CD14-positive monocyte (primary cell): ENCODE results near the gene MSTN. TPM values are rescaled to one million over a fixed set of nuclear protein-coding genes. Genes with fewer than 3 reads are reported as not detected.

Experiments used
- DNase-seq, 3 donors: peaks; one replicate each; pipeline ENCODE4 v3.0.0-alpha.2; 2011 to 2022
- H2AFZ ChIP-seq: 2 replicates; pipeline ENCODE4 v1.6.0; 2012; ENCODE audit warnings: mild to moderate bottlenecking, low read depth, low read length, inconsistent platforms; ENCODE audit not compliant: insufficient read depth, poor library complexity, severe bottlenecking
- H3K27ac ChIP-seq, 2 donors: 1 replicate in 1 of 2; 2 replicates in 1 of 2; pipeline ENCODE4 v1.5.1; 2012 to 2013; ENCODE audit warnings: low read length in 2 of 2, control low read depth in 1 of 2, inconsistent platforms in 1 of 2, low read depth in 1 of 2, mild to moderate bottlenecking in 1 of 2
- H3K27me3 ChIP-seq, 2 donors: one replicate each; pipeline versions ENCODE4 v1.6.0 to v1.6.1; 2011 to 2013; ENCODE audit warnings: low read length in 2 of 2; ENCODE audit not compliant: control insufficient read depth in 2 of 2, insufficient read depth in 2 of 2
- H3K36me3 ChIP-seq, 2 donors: replicated peaks in 1 of 2; 1 replicate in 1 of 2; 2 replicates in 1 of 2; pipeline versions ENCODE4 v1.5.1 to v1.6.1; 2012 to 2013; ENCODE audit warnings: low read length in 2 of 2, control low read depth in 1 of 2, inconsistent platforms in 1 of 2, mild to moderate bottlenecking in 1 of 2; ENCODE audit not compliant: insufficient read depth in 2 of 2, control insufficient read depth in 1 of 2
- H3K4me1 ChIP-seq, 2 donors: 1 replicate in 1 of 2; 2 replicates in 1 of 2; pipeline versions ENCODE4 v1.5.1 to v1.6.1; 2012 to 2013; ENCODE audit warnings: low read length in 2 of 2, control low read depth in 1 of 2, inconsistent platforms in 1 of 2, mild to moderate bottlenecking in 1 of 2, moderate library complexity in 1 of 2; ENCODE audit not compliant: insufficient read depth in 2 of 2, control insufficient read depth in 1 of 2
- H3K4me2 ChIP-seq: replicated peaks from 2 replicates; pipeline ENCODE3; 2012; ENCODE audit warnings: low read length, moderate library complexity, mild to moderate bottlenecking; ENCODE audit not compliant: poor library complexity, severe bottlenecking; ENCODE audit errors: extremely low read depth
- H3K4me3 ChIP-seq, 3 experiments: fragments of 200-600 bp in 1 of 3; sonication (generic) in 1 of 3; replicated peaks in 1 of 3; 1 replicate in 2 of 3; 2 replicates in 1 of 3; pipeline ENCODE4 v1.5.1; 2011 to 2013; ENCODE audit warnings: low read length in 3 of 3, mild to moderate bottlenecking in 3 of 3, control low read depth in 2 of 3, low read depth in 2 of 3, inconsistent platforms in 1 of 3, moderate library complexity in 1 of 3
- H3K79me2 ChIP-seq: 2 replicates; pipeline ENCODE4 v1.6.0; 2012; ENCODE audit warnings: mild to moderate bottlenecking, control low read depth, inconsistent platforms, low read length, moderate library complexity; ENCODE audit not compliant: insufficient read depth
- H3K9ac ChIP-seq: 2 replicates; pipeline ENCODE4 v1.6.0; 2017; ENCODE audit warnings: low read length, mild to moderate bottlenecking; ENCODE audit not compliant: insufficient read depth, poor library complexity, severe bottlenecking
- H3K9me3 ChIP-seq, 2 donors: replicated peaks in 1 of 2; 1 replicate in 1 of 2; 2 replicates in 1 of 2; pipeline versions ENCODE4 v1.5.1 to v1.6.1; 2012 to 2013; ENCODE audit warnings: low read length in 2 of 2, control low read depth in 1 of 2; ENCODE audit not compliant: control insufficient read depth in 1 of 2, insufficient read depth in 1 of 2
- H4K20me1 ChIP-seq: 2 replicates; pipeline ENCODE4 v1.6.0; 2012; ENCODE audit warnings: mild to moderate bottlenecking, low read length, control low read depth, moderate library complexity; ENCODE audit not compliant: insufficient read depth
- H3K27ac Mint-ChIP-seq, 7 donors: one replicate each; pipeline ENCODE4 v1.8.0; 2020; ENCODE audit warnings: mild to moderate bottlenecking in 7 of 7, mixed read lengths in 7 of 7, moderate library complexity in 6 of 7, inconsistent platforms in 2 of 7
- H3K27me3 Mint-ChIP-seq, 3 donors: one replicate each; pipeline ENCODE4 v1.8.0; 2021 to 2022; ENCODE audit warnings: low read depth in 3 of 3, mild to moderate bottlenecking in 3 of 3, mixed read lengths in 3 of 3, moderate library complexity in 3 of 3, inconsistent platforms in 1 of 3
- H3K36me3 Mint-ChIP-seq, 2 donors: one replicate each; pipeline ENCODE4 v1.8.0; 2020; ENCODE audit warnings: mixed read lengths in 2 of 2, inconsistent platforms in 1 of 2, mild to moderate bottlenecking in 1 of 2
- H3K4me1 Mint-ChIP-seq: one replicate; pipeline ENCODE4 v1.8.0; 2020; ENCODE audit warnings: mild to moderate bottlenecking, mixed read lengths
- H3K4me3 Mint-ChIP-seq, 2 donors: one replicate each; pipeline ENCODE4 v1.8.0; 2020; ENCODE audit warnings: mild to moderate bottlenecking in 2 of 2, mixed read lengths in 2 of 2, moderate library complexity in 1 of 2
- H3K9me3 Mint-ChIP-seq, 7 donors: one replicate each; pipeline ENCODE4 v1.8.0; 2020 to 2022; ENCODE audit warnings: mixed read lengths in 7 of 7, mild to moderate bottlenecking in 6 of 7, moderate library complexity in 6 of 7, inconsistent platforms in 2 of 7
- CTCF ChIP-seq: fragments of 200-600 bp; IDR thresholded peaks from one replicate; pipeline ENCODE4 v1.8.0; 2022; ENCODE audit warnings: antibody characterized with exemption, mild to moderate bottlenecking
- WGBS: methylation state at CpG from one replicate; pipeline ENCODE4 v1.1.5; 2013; ENCODE audit warnings: missing lambda C conversion rate; ENCODE audit not compliant: insufficient coverage; 5-methylcytosine and 5-hydroxymethylcytosine counted together
- intact Hi-C, 2 donors: fragments of 100-400 bp; cut with micrococcal nuclease; formaldehyde crosslinking; loops; one replicate each; pipeline versions ENCODE4 v1.15.0 to v1.15.1; 2023
- polyA plus RNA-seq, 3 donors: library from polyadenylated mRNA; depleted of rRNA in 1 of 3; unstranded in 2 of 3; stranded (reverse) in 1 of 3; fragments of 300-500 nt in 2 of 3; fragments of >200 nt in 1 of 3; fragmentation: Illumina TruSeq in 2 of 3; gene quantifications; 1 replicate in 2 of 3; 2 replicates in 1 of 3; pipeline ENCODE4 v1.2.3, GENCODE V29; 2012 to 2021

MSTN gene
- polyA plus RNA-seq, 3 donors, result not detected

- no peaks in the 10 kb centered on the region for H3K9me3 ChIP-seq
- no peak overlapping the region for H3K4me2 ChIP-seq
- Mint-ChIP-seq H3K4me3 (no peak overlapping the region), H3K9me3 (no peaks in the 10 kb centered on the region), H3K27ac (no peak overlapping the region), H3K27me3 (no peaks in the 10 kb centered on the region), H3K36me3 (no peaks in the 10 kb centered on the region), H3K4me1 (no peaks in the 10 kb centered on the region)
- no peaks in the 10 kb centered on the region for H3K4me1 ChIP-seq
- H3K36me3 ChIP-seq, result no peaks in the 10 kb centered on the region
- H3K4me3 ChIP-seq, result no peak overlapping the region
- DNase-seq, result no peak
- H3K27me3 ChIP-seq, result no peaks in the 10 kb centered on the region
- intact Hi-C loops, result no loop called here
- TF ChIP-seq CTCF, result no peak
- H3K27ac ChIP-seq, result no peak overlapping the region
- H3K9ac ChIP-seq, result no peak overlapping the region
- no peak overlapping the region for H2AFZ ChIP-seq
- H3K79me2 ChIP-seq, result no peaks in the 10 kb centered on the region
- WGBS, result no CpG with 5 or more reads among the region's 4 CpGs
- no peaks in the 10 kb centered on the region for H4K20me1 ChIP-seq
These were observed 3.3 kb upstream of the MSTN start for GRCh38 chr2:190065839-190066238.

DNA sequence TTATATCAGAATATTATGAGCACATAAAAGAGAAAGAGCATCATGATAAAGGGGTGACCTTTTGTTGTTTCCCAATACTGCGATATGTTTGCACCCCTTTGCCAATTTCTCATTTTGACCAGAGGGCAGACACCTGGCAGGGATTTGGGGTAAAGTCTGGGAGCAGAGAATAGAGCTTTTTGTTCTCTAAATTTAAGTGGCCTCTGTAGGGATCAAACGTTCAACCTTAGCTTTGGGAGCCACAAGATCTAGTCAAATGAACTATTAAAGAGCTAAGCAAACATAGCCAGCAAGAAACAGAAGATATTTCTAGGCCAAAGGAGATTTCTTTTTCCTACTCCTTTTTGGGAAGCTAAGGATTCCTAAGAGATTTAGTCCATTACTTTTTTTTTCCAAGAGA is 1.1 kb upstream of the MSTN start:
- Histone ChIP-seq H3K36me3 (no peaks in the 10 kb centered on the region), H3K4me1 (no peaks in the 10 kb centered on the region)
- TF ChIP-seq CTCF, result no peak

More for the DNA sequence above, 1.1 kb upstream of the MSTN start:
- Histone ChIP-seq H4K20me1 (no peaks in the 10 kb centered on the region), H3K27me3 (no peaks in the 10 kb centered on the region), H3K4me3 (no peak overlapping the region), H3K9me3 (no peaks in the 10 kb centered on the region), H3K79me2 (no peaks in the 10 kb centered on the region), H2AFZ (no peak overlapping the region), H3K9ac (no peak overlapping the region), H3K4me2 (no peak overlapping the region), H3K27ac (no peak overlapping the region)
- Mint-ChIP-seq H3K9me3 (no peaks in the 10 kb centered on the region), H3K4me1 (no peaks in the 10 kb centered on the region), H3K27me3 (no peaks in the 10 kb centered on the region), H3K4me3 (no peak overlapping the region), H3K36me3 (no peaks in the 10 kb centered on the region), H3K27ac (no peak overlapping the region)
- intact Hi-C loops, result no loop called here
- DNase-seq, result no peak
- no CpG with 5 or more reads among the region's 2 CpGs for WGBS
